GM13976 (cell line): ENCODE results near the gene ARHGAP15.

Experiments
- DNase-seq: peaks from one replicate; pipeline ENCODE4 v3.0.0; 2012; ENCODE audit warnings: low spot score
- CTCF ChIP-seq: IDR thresholded peaks from 2 replicates; pipeline ENCODE4 v1.5.1; 2012; ENCODE audit warnings: borderline replicate concordance, mild to moderate bottlenecking; ENCODE audit not compliant: insufficient read depth; ENCODE audit errors: extremely low read depth, missing control alignments, control extremely low read depth
- in situ Hi-C: fragments of 300-500 bp; cut with MboI; formaldehyde crosslinking; loops from one replicate; pipeline ENCODE4 v1.12.0; 2022; ENCODE audit warnings: low sequenced_read_pairs, mixed read lengths, inconsistent platforms; ENCODE audit not compliant: unreplicated experiment

Gene ARHGAP15

DNA sequence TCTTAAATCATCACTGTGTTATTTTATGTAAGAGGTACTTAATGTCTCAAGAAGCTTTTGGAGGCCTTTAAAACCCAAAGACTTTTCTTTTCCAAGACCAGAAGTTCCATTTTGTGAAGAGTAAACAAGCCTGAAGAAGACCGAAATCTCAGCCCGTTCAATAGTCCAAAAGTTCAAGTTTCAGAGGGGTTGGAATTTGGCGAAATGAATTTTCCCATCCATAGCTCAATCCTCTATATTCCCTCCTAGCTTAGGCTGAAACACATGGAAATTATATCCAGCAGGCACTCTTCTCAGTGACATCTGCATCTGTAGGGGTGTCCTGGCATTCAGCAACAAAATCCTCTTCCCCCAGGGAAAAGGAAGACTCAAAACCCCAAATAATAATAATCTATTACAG, 344.6 kb downstream of the ARHGAP15 start:
- in situ Hi-C loops, result no loop called here
- DNase-seq, result no peak
- TF ChIP-seq CTCF, result no peak

GRCh38 chr2:143474586-143474985, 345.4 kb downstream of the ARHGAP15 start:
- TF ChIP-seq CTCF, result no peak
- DNase-seq, result no peak
- in situ Hi-C loops, result no loop called here

GRCh38 chr2:143475041-143475776, 346.0 kb downstream of the ARHGAP15 start:
- in situ Hi-C loops, result no loop called here
- no peak for DNase-seq
- no peak for TF ChIP-seq CTCF

DNA sequence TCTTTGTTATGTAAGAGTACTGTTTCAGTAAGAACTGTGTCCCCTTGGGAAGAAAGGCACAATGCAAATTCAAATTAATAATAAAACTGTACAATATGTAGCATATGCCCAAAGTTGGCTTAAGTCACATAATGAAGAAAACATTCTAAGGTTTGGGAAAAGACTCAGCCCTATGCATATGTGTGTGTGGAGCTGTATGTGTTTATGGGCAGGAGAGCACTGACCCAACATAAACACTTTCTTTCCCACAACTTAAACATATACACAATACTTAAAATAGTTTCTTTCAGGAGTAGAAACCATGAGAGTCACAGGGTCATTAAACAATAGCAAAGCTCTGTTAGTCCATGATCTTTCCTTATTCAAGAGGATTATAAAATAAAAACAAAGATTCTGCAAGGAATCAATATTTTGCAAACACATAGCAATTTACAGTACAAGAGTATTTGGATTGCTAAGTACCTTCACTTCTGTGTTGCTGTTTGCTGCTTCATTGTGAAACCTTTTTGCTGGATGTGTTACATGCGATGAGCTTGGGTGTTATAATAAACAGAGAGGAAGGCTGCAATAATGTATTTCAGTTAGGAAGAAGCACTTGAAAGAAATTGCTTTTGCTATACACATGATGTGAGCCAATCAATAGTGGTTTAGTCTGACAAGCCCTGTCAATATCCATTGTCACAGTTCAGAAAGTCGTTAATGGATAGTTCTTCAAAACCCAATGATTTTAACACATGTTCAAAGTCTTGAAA, 347.3 kb downstream of the ARHGAP15 start:
- TF ChIP-seq CTCF, result no peak
- DNase-seq, result no peak

GRCh38 chr2:143477714-143478443, 348.7 kb downstream of the ARHGAP15 start:
- in situ Hi-C loops, result no loop called here
- TF ChIP-seq CTCF, result no peak
- no peak for DNase-seq

More for the DNA sequence above, 347.3 kb downstream of the ARHGAP15 start:
- in situ Hi-C loops, result no loop called here

DNA sequence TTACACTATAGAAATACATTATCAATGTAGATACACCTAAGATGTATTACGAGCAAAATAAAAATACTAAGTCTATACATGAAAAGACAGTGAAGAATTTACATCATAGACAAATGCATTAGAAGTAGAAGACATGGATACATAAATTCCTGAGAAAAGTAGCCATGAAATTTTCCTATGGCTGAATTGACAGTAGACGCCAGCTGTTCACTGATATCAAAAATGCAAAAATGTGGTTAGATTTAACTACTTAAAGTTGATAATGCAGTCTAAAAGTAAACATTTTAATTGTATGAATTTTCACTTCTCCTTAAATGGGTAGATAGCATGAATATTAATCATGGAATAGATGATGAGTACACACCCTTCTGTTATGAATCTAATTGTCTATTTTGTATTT, 350.9 kb downstream of the ARHGAP15 start:
- no peak for DNase-seq
- TF ChIP-seq CTCF, result no peak
- in situ Hi-C loops, result no loop called here
